ENCODE results near the gene KIF1A. TPM values are rescaled to one million over a fixed set of nuclear protein-coding genes. Genes with fewer than 3 reads are reported as not detected.

KIF1A gene
- total and polyA plus RNA-seq, 2 of the 8 experiments (the other 6 are each of a cell fraction or from before 2014, with no cell fraction given) = 61.3 to 281 TPM

GRCh38 chr2:240797914-240798313, 22.1 kb downstream of the KIF1A start:
- H3K4ac ChIP-seq (replicated peaks; ENCODE audit: insufficient read length, low read depth, low read length) = no peak overlapping the region
- H3K27me3 ChIP-seq (replicated peaks in 1 of 4; ENCODE audit: control insufficient read depth in 3 of 4, extremely low read depth in 1 of 4, insufficient read depth in 3 of 4, low read length in 3 of 4) = no peaks in the 10 kb centered on the region
- no peak overlapping the region for H4K8ac ChIP-seq (ENCODE audit: extremely low read depth, insufficient read depth, low read length)
- H3K79me1 ChIP-seq (ENCODE audit: low read depth, low read length) = peaks cover 34% of the 10 kb centered on the region
- H3K14ac ChIP-seq (ENCODE audit: insufficient read length) = no peak overlapping the region
- H3K56ac ChIP-seq (replicated peaks; ENCODE audit: insufficient read length, low read depth, low read length) = no peak overlapping the region
- no peak overlapping the region for H3K18ac ChIP-seq (ENCODE audit: extremely low read depth, low read length)
- TF ChIP-seq JUND (IDR thresholded peaks at IDR 0.05; ENCODE audit: low read length) (no peak), E2F6 (IDR thresholded peaks at IDR 0.05) (no peak), KDM1A (IDR thresholded peaks at IDR 0.05; ENCODE audit: borderline replicate concordance, low read length) (no peak), TCF12 (IDR thresholded peaks at IDR 0.05; ENCODE audit: low read depth, low read length) (no peak), POLR2A (IDR thresholded peaks at IDR 0.05; ENCODE audit: control extremely low read depth in 1 of 2, low read depth in 2 of 2, low read length in 2 of 2) (no peak), EZH2 (IDR thresholded peaks at IDR 0.05; ENCODE audit: low read depth, low read length, severe bottlenecking) (no peak), ATF3 (IDR thresholded peaks at IDR 0.05; ENCODE audit: insufficient read depth, low read depth, low read length) (no peak), SAP30 (IDR thresholded peaks at IDR 0.05; ENCODE audit: insufficient read depth, insufficient replicate concordance, low read length) (no peak)
- DNase-seq (ENCODE audit: low read depth in 1 of 2, low spot score in 2 of 2) = no peak
- no peak overlapping the region for H2BK20ac ChIP-seq (ENCODE audit: low read length)
- H2BK15ac ChIP-seq (ENCODE audit: low read length) = no peak overlapping the region
- H4K5ac ChIP-seq (ENCODE audit: insufficient read length, low read depth, low read length) = no peak overlapping the region
- H2AK5ac ChIP-seq (ENCODE audit: low read depth, low read length) = no peak overlapping the region
- H2BK120ac ChIP-seq (replicated peaks; ENCODE audit: low read depth, low read length) = no peak overlapping the region
- peaks cover 19 to 52% (median 33%) of the 10 kb centered on the region in 4 experiments; a peak in 7 of 8 replicates for H3K36me3 ChIP-seq (ENCODE audit: control insufficient read depth in 2 of 4, insufficient read depth in 4 of 4, low read length in 3 of 4)
- CTCF ChIA-PET (ENCODE audit: partially characterized antibody) = interaction anchor here (0.9 to 2.0 kb wide), 3 partner anchors 11 to 42 kb away, joined by 3 to 5 read pairs (median 3); no protein-coding TSS in a partner anchor
- no peaks in the 10 kb centered on the region; a peak in 1 of 4 replicates for H3K9me3 ChIP-seq (ENCODE audit: insufficient read depth in 2 of 2, low read depth in 1 of 2, low read length in 1 of 2)
- H2BK12ac ChIP-seq (ENCODE audit: low read depth, low read length) = no peak overlapping the region
- POLR2A ChIA-PET (ENCODE audit: partially characterized antibody) = interaction anchor here (0.7 to 18.0 kb wide), 8 partner anchors 10 to 28 kb away, joined by 3 to 291 read pairs (median 8); partner anchors contain the start of gene KIF1A
- H2AFZ ChIP-seq (ENCODE audit: low read length) = no peak overlapping the region
- no peak for FAIRE-seq
- no peak overlapping the region for H3K27ac ChIP-seq (ENCODE audit: low read depth, low read length)
- no peak overlapping the region for H3K23ac ChIP-seq (ENCODE audit: insufficient read length)
- peaks cover 0 to 8% (median 6%) of the 10 kb centered on the region in 4 experiments; a peak in 5 of 7 replicates for H3K4me1 ChIP-seq (replicated peaks in 1 of 4; ENCODE audit: control insufficient read depth in 3 of 4, insufficient read depth in 4 of 4, low read length in 3 of 4)
- WGBS, 2 experiments (ENCODE audit: extremely low coverage in 1 of 2, insufficient coverage in 1 of 2, insufficient read length in 1 of 2, insufficient replicate concordance in 2 of 2, low coverage in 1 of 2, low lambda C conversion rate in 2 of 2, missing lambda C conversion rate in 1 of 2) = 90% methylated on average over 12 of the region's 12 CpGs; no CpG with 5 or more reads in 1 of the 2 experiments
- H4K91ac ChIP-seq (replicated peaks; ENCODE audit: insufficient read length, low read length) = no peak overlapping the region
- peaks cover 13 to 100% of the 10 kb centered on the region in 2 experiments for H3K79me2 ChIP-seq (ENCODE audit: control insufficient read depth in 1 of 2, insufficient read depth in 2 of 2, low read length in 2 of 2)
- no peak overlapping the region for H3K4me2 ChIP-seq (ENCODE audit: insufficient read depth in 1 of 2, low read depth in 2 of 2, low read length in 2 of 2)
- H3K23me2 ChIP-seq (ENCODE audit: low read depth, low read length) = no peaks in the 10 kb centered on the region; the same call in 1 of the 2 replicates
- no peak overlapping the region for H2BK5ac ChIP-seq (ENCODE audit: low read depth, low read length)
- no peak overlapping the region for H3K9ac ChIP-seq (replicated peaks in 1 of 4; ENCODE audit: extremely low read depth in 1 of 4, low read depth in 3 of 4, low read length in 3 of 4)
- H4K20me1 ChIP-seq (replicated peaks in 1 of 2; ENCODE audit: control insufficient read depth in 1 of 2, insufficient read depth in 2 of 2, low read length in 2 of 2) = peaks cover 44 to 49% of the 10 kb centered on the region in 2 experiments
- no peak overlapping the region for H3K4me3 ChIP-seq (ENCODE audit: extremely low read depth in 1 of 4, insufficient read depth in 2 of 4, low read depth in 3 of 4, low read length in 4 of 4)
